ENCODE data around the gene CD59. TPM values are rescaled to one million over a fixed set of nuclear protein-coding genes. Genes with fewer than 3 reads are reported as not detected.
"Not testable (repeated sequence)": the region's sequence is repeated elsewhere in the genome, so short reads cannot be mapped to it uniquely, and the experiment has no call there.

The CD59 gene
- total RNA-seq, 4 donors from 2014 or later: 327 to 685 (median 490) TPM

- ATAC-seq (ENCODE audit: low FRiP score): no peak
- DNase-seq (ENCODE audit: low spot score): no peak
- no peak for TF ChIP-seq CTCF (IDR thresholded peaks at IDR 0.05)
Observed at GRCh38 chr11:33663121-33663520, 73.1 kb downstream of the CD59 start.

- not testable (repeated sequence) for ATAC-seq (ENCODE audit: low FRiP score)
Observed at GRCh38 chr11:33661526-33661925, 74.7 kb downstream of the CD59 start.

GRCh38 chr11:33660962-33661361 is 75.3 kb downstream of the CD59 start:
- ATAC-seq (ENCODE audit: low FRiP score) (no peak), DNase-seq (ENCODE audit: low spot score) (no peak)
- no peak for TF ChIP-seq CTCF (IDR thresholded peaks at IDR 0.05)

More at GRCh38 chr11:33661526-33661925, 74.7 kb downstream of the CD59 start:
- not testable (repeated sequence) for DNase-seq (ENCODE audit: low spot score)

- TF ChIP-seq CTCF (IDR thresholded peaks at IDR 0.05): no peak
- no peak for ATAC-seq (ENCODE audit: low FRiP score)
- no peak for DNase-seq (ENCODE audit: low spot score)
Observed at GRCh38 chr11:33659370-33660139, 76.7 kb downstream of the CD59 start.

GRCh38 chr11:33658195-33658900 is 77.9 kb downstream of the CD59 start:
- DNase-seq (ENCODE audit: low spot score) (no peak), ATAC-seq (ENCODE audit: low FRiP score) (no peak)
- TF ChIP-seq CTCF (IDR thresholded peaks at IDR 0.05): no peak

GRCh38 chr11:33657757-33658156 is 78.5 kb downstream of the CD59 start:
- no peak for TF ChIP-seq CTCF (IDR thresholded peaks at IDR 0.05)
- ATAC-seq (ENCODE audit: low FRiP score): no peak
- DNase-seq (ENCODE audit: low spot score): no peak

- DNase-seq (ENCODE audit: low spot score) (no peak), ATAC-seq (ENCODE audit: low FRiP score) (no peak)
- no peak for TF ChIP-seq CTCF (IDR thresholded peaks at IDR 0.05)
Observed at GRCh38 chr11:33656768-33657167, 79.5 kb downstream of the CD59 start.

All from omental fat pad (tissue), 4 donors.